Activated naive CD8-positive, alpha-beta T cell treated with anti-CD3 and anti-CD28 coated beads, Interleukin-2, amount 10 ng/mL, durations not matched to agents 7 days and 5 days (primary cell): ENCODE data around the gene GRIK3. TPM values are rescaled to one million over a fixed set of nuclear protein-coding genes. Genes with fewer than 3 reads are reported as not detected.

ENCODE experiments used
- ATAC-seq: fragments of 150-1000 bp; cut with Tn5 transposase; one replicate; pipeline ENCODE4 v1.10.0; 2021; ENCODE audit warnings: low read depth, moderate library complexity
- POLR2A ChIA-PET: fragments of 350-600 bp; sonication (Branson Sonifier 250); formaldehyde crosslinking; loops from one replicate; lab custom pipeline; 2021; ENCODE audit warnings: antibody characterized with exemption; lab: Charles Lee
- DNase-seq: peaks from one replicate; pipeline ENCODE4 v3.0.0; 2021
- H3K27ac Mint-ChIP-seq: one replicate; pipeline ENCODE4 v1.8.0; 2022; ENCODE audit warnings: mild to moderate bottlenecking, mixed read lengths
- H3K27me3 Mint-ChIP-seq: one replicate; pipeline ENCODE4 v1.8.0; 2022; ENCODE audit warnings: mild to moderate bottlenecking, moderate library complexity, mixed read lengths
- H3K36me3 Mint-ChIP-seq: one replicate; pipeline ENCODE4 v1.8.0; 2021; ENCODE audit warnings: mild to moderate bottlenecking, mixed read lengths
- H3K4me1 Mint-ChIP-seq: one replicate; pipeline ENCODE4 v1.8.0; 2021; ENCODE audit warnings: mixed read lengths
- H3K4me3 Mint-ChIP-seq: one replicate; pipeline ENCODE4 v1.8.0; 2022; ENCODE audit warnings: mild to moderate bottlenecking, moderate library complexity, mixed read lengths
- H3K9me3 Mint-ChIP-seq: one replicate; pipeline ENCODE4 v1.8.0; 2021; ENCODE audit warnings: mixed read lengths
- total RNA-seq, 2 experiments: library from RNA; stranded (reverse); gene quantifications; one replicate each; pipeline ENCODE4 v1.2.3, GENCODE V29; 2021

GRIK3 gene
- total RNA-seq, 2 experiments from 2014 or later, result not detected

DNA sequence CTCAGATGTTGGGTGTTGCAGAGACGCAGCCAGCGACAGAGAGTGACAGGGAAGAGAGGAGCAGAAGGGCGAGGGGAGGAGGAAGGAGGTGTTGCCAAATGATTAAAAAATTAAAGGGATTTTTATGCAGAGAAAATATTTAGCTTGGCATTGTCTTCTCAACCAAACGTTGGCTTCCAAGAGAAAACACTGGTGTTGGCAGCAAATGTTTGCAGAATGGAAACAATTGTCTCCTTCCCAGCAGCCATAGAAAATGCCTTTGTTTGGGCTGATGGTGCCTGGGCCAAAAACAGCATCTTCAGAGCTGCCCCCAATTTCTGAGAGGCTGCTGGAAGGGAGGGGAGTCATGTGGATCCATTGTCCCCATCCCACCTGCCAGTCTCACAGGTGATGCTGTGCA, 29.7 kb upstream of the GRIK3 start:
- Mint-ChIP-seq H3K9me3 (no peaks in the 10 kb centered on the region), H3K4me1 (no peaks in the 10 kb centered on the region), H3K27ac (no peak overlapping the region), H3K27me3 (peaks cover 7% of the 10 kb centered on the region), H3K4me3 (no peak overlapping the region), H3K36me3 (no peaks in the 10 kb centered on the region)
- ATAC-seq (no peak), DNase-seq (no peak)
- POLR2A ChIA-PET, result no interaction called here

- no peaks in the 10 kb centered on the region for H3K9me3 Mint-ChIP-seq
- H3K4me3 Mint-ChIP-seq, result no peak overlapping the region
- peaks cover 2% of the 10 kb centered on the region for H3K27me3 Mint-ChIP-seq
- no peaks in the 10 kb centered on the region for H3K4me1 Mint-ChIP-seq
- H3K36me3 Mint-ChIP-seq, result no peaks in the 10 kb centered on the region
- no peak overlapping the region for H3K27ac Mint-ChIP-seq
- DNase-seq, result no peak
- ATAC-seq, result no peak
- POLR2A ChIA-PET, result no interaction called here
These were observed 25.0 kb upstream of the GRIK3 start for GRCh38 chr1:37059346-37059745.

DNA sequence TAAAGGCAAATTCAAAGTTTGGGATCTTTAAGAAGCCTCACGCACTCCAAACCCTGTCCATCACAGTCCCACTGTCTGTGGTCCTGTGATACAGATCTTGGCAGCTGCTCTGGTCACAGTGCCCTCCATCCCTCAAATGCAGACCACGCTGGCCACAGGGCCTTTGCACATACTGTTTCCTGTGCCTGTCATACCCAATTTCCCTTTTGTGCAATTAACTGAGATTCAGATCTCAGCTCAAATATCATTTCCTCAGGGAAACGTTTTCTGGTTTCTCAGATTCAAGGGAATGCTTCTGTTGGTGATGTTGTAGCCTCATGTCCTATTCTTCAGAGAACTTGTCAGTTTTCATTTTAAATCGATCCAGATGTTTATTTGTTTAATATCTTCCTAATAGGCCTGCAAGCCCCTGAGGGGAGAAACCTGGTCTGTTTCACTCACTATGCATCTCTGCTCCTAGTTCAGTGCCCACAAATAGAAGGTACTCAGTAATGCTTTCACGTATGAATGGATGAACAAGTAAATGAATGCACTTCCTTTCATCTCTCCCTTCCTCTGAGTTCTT, 24.2 kb upstream of the GRIK3 start:
- no peak for ATAC-seq
- no peak overlapping the region for H3K27ac Mint-ChIP-seq
- H3K9me3 Mint-ChIP-seq, result no peaks in the 10 kb centered on the region
- no peak for DNase-seq
- no peak overlapping the region for H3K4me3 Mint-ChIP-seq
- POLR2A ChIA-PET, result no interaction called here
- H3K36me3 Mint-ChIP-seq, result no peaks in the 10 kb centered on the region
- peaks cover 2% of the 10 kb centered on the region for H3K27me3 Mint-ChIP-seq
- no peaks in the 10 kb centered on the region for H3K4me1 Mint-ChIP-seq

GRCh38 chr1:37056325-37056724, 22.0 kb upstream of the GRIK3 start:
- ATAC-seq, result no peak
- H3K27me3 Mint-ChIP-seq, result peaks cover 2% of the 10 kb centered on the region
- no peak overlapping the region for H3K4me3 Mint-ChIP-seq
- POLR2A ChIA-PET, result no interaction called here
- H3K27ac Mint-ChIP-seq, result no peak overlapping the region
- H3K4me1 Mint-ChIP-seq, result no peaks in the 10 kb centered on the region
- H3K36me3 Mint-ChIP-seq, result no peaks in the 10 kb centered on the region
- no peak for DNase-seq
- H3K9me3 Mint-ChIP-seq, result no peaks in the 10 kb centered on the region

GRCh38 chr1:37055631-37056030, 21.3 kb upstream of the GRIK3 start:
- POLR2A ChIA-PET, result no interaction called here
- Mint-ChIP-seq H3K27ac (no peak overlapping the region), H3K9me3 (no peaks in the 10 kb centered on the region), H3K4me1 (no peaks in the 10 kb centered on the region), H3K4me3 (no peak overlapping the region), H3K27me3 (peaks cover 2% of the 10 kb centered on the region), H3K36me3 (no peaks in the 10 kb centered on the region)
- ATAC-seq (no peak), DNase-seq (no peak)

DNA sequence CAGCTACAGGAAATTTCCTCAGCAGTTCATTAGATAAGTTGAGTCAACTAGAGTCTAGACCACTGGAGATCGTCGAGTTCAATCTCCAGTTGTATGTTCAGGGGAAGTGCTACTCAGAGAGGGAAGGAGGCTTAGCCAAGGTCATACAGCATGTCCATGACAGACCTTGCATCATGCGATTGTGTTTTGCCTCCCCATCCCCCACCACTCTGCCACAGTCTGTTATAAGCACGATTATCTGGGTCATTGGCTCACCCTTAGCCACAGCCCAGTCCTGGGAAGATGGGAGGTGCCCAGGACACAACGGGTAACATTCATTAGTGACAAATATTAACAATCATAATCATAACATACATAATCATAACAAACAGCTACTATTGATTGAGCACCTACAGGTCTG, 18.9 kb upstream of the GRIK3 start:
- peaks cover 2% of the 10 kb centered on the region for H3K27me3 Mint-ChIP-seq
- ATAC-seq, result no peak
- no peak overlapping the region for H3K4me3 Mint-ChIP-seq
- H3K36me3 Mint-ChIP-seq, result no peaks in the 10 kb centered on the region
- POLR2A ChIA-PET, result no interaction called here
- DNase-seq, result no peak
- no peaks in the 10 kb centered on the region for H3K4me1 Mint-ChIP-seq
- H3K9me3 Mint-ChIP-seq, result no peaks in the 10 kb centered on the region
- H3K27ac Mint-ChIP-seq, result no peak overlapping the region

DNA sequence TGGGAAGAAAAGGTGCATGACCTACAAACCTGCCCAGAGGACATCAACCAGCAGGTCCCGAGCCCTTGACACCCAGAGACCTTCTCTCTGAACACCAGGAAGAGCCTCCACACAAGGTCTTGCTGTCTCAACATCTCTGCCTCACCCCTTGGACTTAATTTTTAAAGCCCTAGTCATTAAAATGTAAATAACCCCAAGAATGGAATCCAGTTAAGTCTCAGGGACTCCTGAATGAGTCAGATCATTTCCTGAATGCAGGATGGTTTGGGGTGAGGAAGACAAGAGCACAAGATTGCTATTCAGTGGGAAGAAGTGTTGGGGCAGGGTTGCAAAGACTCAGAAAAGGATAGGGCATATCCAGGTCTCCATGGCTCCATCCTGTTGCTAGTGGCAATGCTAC, 17.8 kb upstream of the GRIK3 start:
- Mint-ChIP-seq H3K9me3 (no peaks in the 10 kb centered on the region), H3K4me3 (no peak overlapping the region), H3K27ac (no peak overlapping the region), H3K36me3 (no peaks in the 10 kb centered on the region), H3K4me1 (no peaks in the 10 kb centered on the region), H3K27me3 (peaks cover 2% of the 10 kb centered on the region)
- POLR2A ChIA-PET, result no interaction called here
- no peak for DNase-seq
- no peak for ATAC-seq

GRCh38 chr1:37051346-37051745, 17.0 kb upstream of the GRIK3 start:
- Mint-ChIP-seq H3K4me1 (no peaks in the 10 kb centered on the region), H3K36me3 (no peaks in the 10 kb centered on the region), H3K27ac (no peak overlapping the region), H3K9me3 (no peaks in the 10 kb centered on the region), H3K27me3 (peaks cover 2% of the 10 kb centered on the region), H3K4me3 (no peak overlapping the region)
- ATAC-seq (no peak), DNase-seq (no peak)
- POLR2A ChIA-PET, result no interaction called here

DNA sequence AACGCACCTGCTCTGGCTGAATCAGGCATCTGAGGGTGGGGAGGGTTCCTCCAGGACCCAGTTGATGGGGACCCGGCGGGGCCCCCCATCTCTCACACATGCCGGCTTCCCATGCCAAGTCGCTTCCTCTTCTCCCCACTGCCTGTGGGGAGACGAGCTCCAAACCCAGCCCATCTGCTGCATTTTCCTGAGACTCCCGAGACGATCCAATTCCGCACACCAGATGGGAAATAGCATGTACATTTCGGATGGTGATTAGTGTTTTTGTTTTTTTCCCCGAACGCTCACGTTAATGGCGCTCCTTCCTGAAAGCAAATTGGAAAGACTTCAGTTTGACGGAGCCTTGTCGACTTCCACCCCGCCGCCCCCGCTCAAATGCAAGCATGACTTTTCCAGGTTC, 13.2 kb upstream of the GRIK3 start:
- Mint-ChIP-seq H3K36me3 (no peaks in the 10 kb centered on the region), H3K27ac (no peak overlapping the region), H3K27me3 (peaks cover 2% of the 10 kb centered on the region), H3K4me3 (no peak overlapping the region), H3K9me3 (no peaks in the 10 kb centered on the region), H3K4me1 (no peaks in the 10 kb centered on the region)
- no peak for ATAC-seq
- POLR2A ChIA-PET, result no interaction called here
- no peak for DNase-seq

DNA sequence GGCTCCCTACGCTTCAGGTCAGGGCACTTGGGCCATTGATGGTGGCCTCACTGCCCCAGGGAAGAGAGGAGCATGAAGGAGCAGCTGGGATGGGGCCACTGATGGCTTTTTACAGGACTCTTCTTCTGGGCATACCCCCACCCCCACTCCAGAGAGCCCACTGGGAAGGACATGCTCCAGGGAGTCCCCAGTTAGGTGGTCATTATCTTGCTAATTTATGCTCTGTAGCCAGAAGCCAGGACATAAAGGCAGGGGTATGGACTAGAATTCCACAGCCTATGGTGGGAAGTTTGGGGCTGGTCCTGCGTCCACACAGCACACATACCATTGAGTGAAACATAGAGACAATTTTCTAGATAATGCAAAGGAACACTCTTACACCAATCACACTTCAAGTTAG, 8.8 kb upstream of the GRIK3 start:
- Mint-ChIP-seq H3K4me1 (no peaks in the 10 kb centered on the region), H3K27ac (no peak overlapping the region), H3K4me3 (no peak overlapping the region), H3K36me3 (no peaks in the 10 kb centered on the region), H3K9me3 (no peaks in the 10 kb centered on the region), H3K27me3 (peaks cover 22% of the 10 kb centered on the region)
- DNase-seq, result no peak
- POLR2A ChIA-PET, result no interaction called here
- ATAC-seq, result no peak

GRCh38 chr1:37042506-37042905, 8.2 kb upstream of the GRIK3 start:
- H3K4me3 Mint-ChIP-seq, result no peak overlapping the region
- DNase-seq, result no peak
- no peak overlapping the region for H3K27ac Mint-ChIP-seq
- no peaks in the 10 kb centered on the region for H3K36me3 Mint-ChIP-seq
- POLR2A ChIA-PET, result no interaction called here
- peaks cover 27% of the 10 kb centered on the region for H3K27me3 Mint-ChIP-seq
- ATAC-seq, result no peak
- H3K4me1 Mint-ChIP-seq, result no peaks in the 10 kb centered on the region
- H3K9me3 Mint-ChIP-seq, result no peaks in the 10 kb centered on the region

GRCh38 chr1:37041483-37041882, 7.2 kb upstream of the GRIK3 start:
- POLR2A ChIA-PET, result no interaction called here
- Mint-ChIP-seq H3K27me3 (peaks cover 35% of the 10 kb centered on the region), H3K4me3 (no peak overlapping the region)

DNA sequence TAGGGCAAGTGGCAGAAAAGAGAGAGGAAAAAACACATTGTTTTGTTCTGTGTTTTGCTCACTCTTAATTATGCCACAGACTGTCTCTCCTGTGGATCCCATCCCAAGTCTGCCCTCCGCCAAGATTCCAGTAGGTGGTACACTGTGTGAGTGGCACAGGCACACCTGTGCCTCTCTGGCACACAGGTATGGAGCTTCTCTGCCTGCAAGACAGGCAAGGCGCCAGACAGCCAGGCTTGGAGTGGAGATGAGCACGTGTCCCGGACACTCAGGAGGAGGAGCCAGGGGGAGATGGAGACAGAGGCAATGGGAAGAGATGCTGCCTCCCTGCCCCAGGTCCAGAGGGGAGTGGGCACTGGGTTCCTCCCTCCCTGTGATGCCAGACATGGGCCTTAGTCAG, 6.5 kb upstream of the GRIK3 start:
- Mint-ChIP-seq H3K4me1 (peaks cover 2% of the 10 kb centered on the region), H3K36me3 (no peaks in the 10 kb centered on the region), H3K27me3 (peaks cover 42% of the 10 kb centered on the region), H3K27ac (no peak overlapping the region), H3K9me3 (no peaks in the 10 kb centered on the region), H3K4me3 (no peak overlapping the region)
- DNase-seq (no peak), ATAC-seq (no peak)
- POLR2A ChIA-PET, result no interaction called here

More at GRCh38 chr1:37041483-37041882, 7.2 kb upstream of the GRIK3 start:
- no peak overlapping the region for H3K27ac Mint-ChIP-seq
- no peaks in the 10 kb centered on the region for H3K9me3 Mint-ChIP-seq
- no peaks in the 10 kb centered on the region for H3K4me1 Mint-ChIP-seq
- DNase-seq (no peak), ATAC-seq (no peak)
- H3K36me3 Mint-ChIP-seq, result no peaks in the 10 kb centered on the region

DNA sequence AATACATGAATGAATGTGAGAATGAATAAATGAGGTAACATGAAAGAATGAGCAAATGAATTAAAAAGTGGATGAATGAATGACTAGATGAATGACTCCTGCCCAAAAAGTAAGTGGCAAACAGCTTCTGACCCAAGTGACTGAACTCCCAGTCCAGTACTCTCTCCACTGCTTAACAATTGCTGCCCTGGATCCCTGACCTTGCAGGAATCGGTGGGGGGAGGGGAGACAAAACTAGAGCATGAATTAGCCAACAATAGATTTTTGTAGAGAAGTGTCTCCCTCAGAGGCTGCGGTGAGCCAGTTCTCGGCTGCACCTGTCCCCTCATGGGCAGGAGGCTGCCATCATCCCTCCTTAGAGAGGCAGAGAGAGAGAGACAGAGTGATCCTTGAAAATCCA, 5.9 kb upstream of the GRIK3 start:
- no peak for ATAC-seq

More for the DNA sequence above, 5.9 kb upstream of the GRIK3 start:
- H3K36me3 Mint-ChIP-seq, result no peaks in the 10 kb centered on the region
- H3K27ac Mint-ChIP-seq, result no peak overlapping the region
- POLR2A ChIA-PET, result no interaction called here
- DNase-seq, result no peak
- H3K4me1 Mint-ChIP-seq, result peaks cover 2% of the 10 kb centered on the region
- no peaks in the 10 kb centered on the region for H3K9me3 Mint-ChIP-seq
- H3K4me3 Mint-ChIP-seq, result no peak overlapping the region
- H3K27me3 Mint-ChIP-seq, result peaks cover 48% of the 10 kb centered on the region
